IMR-90 (cell line): Measurements from ENCODE around the gene AMFR. TPM values are rescaled to one million over a fixed set of nuclear protein-coding genes. Genes with fewer than 3 reads are reported as not detected.
A peak's percentile ranks its signal among the peaks of the same experiment; 100 is the strongest.

ENCODE experiments used
- ATAC-seq: fragments of 200-7000 bp; cut with Tn5 transposase; 2 replicates; pipeline ENCODE4 v1.9.1; 2020; ENCODE audit warnings: low read depth, mild to moderate bottlenecking, moderate library complexity
- BruUV-seq: library from RNA; stranded (reverse); fragments of 400-500 nt; replicated peaks from 2 replicates; lab custom pipeline; 2021; lab: Mats Ljungman, UMichigan
- CTCF ChIA-PET: fragments of 300-600 bp; formaldehyde crosslinking; extraction: SDS; loops from one replicate; lab custom pipeline; 2021; ENCODE audit warnings: antibody characterized with exemption; lab: Yijun Ruan, JAX
- POLR2A ChIA-PET: fragments of 300-600 bp; sonication (Branson Sonifier 250); formaldehyde crosslinking; loops from one replicate; lab custom pipeline; 2022; ENCODE audit warnings: antibody characterized with exemption; ENCODE audit not compliant: unreplicated experiment; lab: Charles Lee
- DNase-seq: peaks from one replicate; pipeline ENCODE4 v3.0.0; 2013
- H2AFZ ChIP-seq: replicated peaks from 2 replicates; pipeline ENCODE3; 2013; ENCODE audit warnings: low read length, mild to moderate bottlenecking; ENCODE audit not compliant: poor library complexity
- H2AK5ac ChIP-seq: 2 replicates; pipeline ENCODE4 v1.6.1; 2013; ENCODE audit warnings: low read depth, low read length, inconsistent platforms
- H2AK9ac ChIP-seq: replicated peaks from 2 replicates; pipeline ENCODE3; 2013; ENCODE audit warnings: mild to moderate bottlenecking, low read depth, low read length, moderate library complexity; ENCODE audit not compliant: poor library complexity
- H2BK120ac ChIP-seq: 2 replicates; pipeline ENCODE4 v1.6.1; 2013; ENCODE audit warnings: low read depth, low read length, inconsistent platforms
- H2BK15ac ChIP-seq: 3 replicates; pipeline ENCODE4 v1.6.1; 2013; ENCODE audit warnings: low read depth, low read length, inconsistent platforms
- H2BK20ac ChIP-seq: 2 replicates; pipeline ENCODE4 v1.6.1; 2013; ENCODE audit warnings: low read depth, mild to moderate bottlenecking, inconsistent platforms, low read length, moderate library complexity
- H2BK5ac ChIP-seq: 2 replicates; pipeline ENCODE4 v1.6.1; 2013; ENCODE audit warnings: mild to moderate bottlenecking, low read depth, low read length, inconsistent platforms; ENCODE audit not compliant: poor library complexity, severe bottlenecking
- H3K14ac ChIP-seq: replicated peaks from 2 replicates; pipeline ENCODE4 v1.6.1; 2013; ENCODE audit warnings: low read depth, low read length, inconsistent platforms
- H3K18ac ChIP-seq: 2 replicates; pipeline ENCODE4 v1.6.1; 2013; ENCODE audit warnings: low read depth, low read length, control low read depth
- H3K23ac ChIP-seq: 2 replicates; pipeline ENCODE4 v1.6.1; 2013; ENCODE audit warnings: low read depth, low read length, inconsistent platforms
- H3K27ac ChIP-seq: 2 replicates; pipeline ENCODE4 v1.5.1; 2013; ENCODE audit warnings: mild to moderate bottlenecking, control low read depth, low read length; ENCODE audit not compliant: insufficient read depth
- H3K27me3 ChIP-seq: 2 replicates; pipeline ENCODE4 v1.6.1; 2013; ENCODE audit warnings: low read length; ENCODE audit not compliant: control insufficient read depth, insufficient read depth
- H3K36me3 ChIP-seq: 2 replicates; pipeline ENCODE4 v1.6.1; 2013; ENCODE audit warnings: low read length, mixed read lengths; ENCODE audit not compliant: control insufficient read depth, insufficient read depth
- H3K4ac ChIP-seq: 2 replicates; pipeline ENCODE4 v1.6.1; 2013; ENCODE audit warnings: low read depth, low read length, inconsistent platforms
- H3K4me1 ChIP-seq: 2 replicates; pipeline ENCODE4 v1.6.1; 2013; ENCODE audit warnings: low read length, mixed read lengths; ENCODE audit not compliant: control insufficient read depth, insufficient read depth
- H3K4me2 ChIP-seq: 2 replicates; pipeline ENCODE4 v1.6.1; 2013; ENCODE audit warnings: low read depth, mild to moderate bottlenecking, control low read depth, low read length, moderate library complexity
- H3K4me3 ChIP-seq: 2 replicates; pipeline ENCODE4 v1.5.1; 2013; ENCODE audit warnings: low read depth, mild to moderate bottlenecking, control low read depth, low read length, moderate library complexity; ENCODE audit not compliant: insufficient read depth
- H3K56ac ChIP-seq: 2 replicates; pipeline ENCODE4 v1.6.1; 2013; ENCODE audit warnings: low read length, inconsistent platforms; ENCODE audit not compliant: insufficient read depth; ENCODE audit errors: extremely low read depth
- H3K79me1 ChIP-seq, 2 experiments: 2 replicates each; pipeline ENCODE4 v1.6.1; 2013; ENCODE audit warnings: low read length in 2 of 2, inconsistent platforms in 1 of 2, low read depth in 1 of 2
- H3K9ac ChIP-seq: 2 replicates; pipeline ENCODE4 v1.6.1; 2013; ENCODE audit warnings: low read depth, low read length, control low read depth
- H3K9me1 ChIP-seq: 2 replicates; pipeline ENCODE4 v1.6.1; 2013; ENCODE audit warnings: low read length, inconsistent platforms; ENCODE audit not compliant: insufficient read depth
- H3K9me3 ChIP-seq: 2 replicates; pipeline ENCODE4 v1.6.1; 2013; ENCODE audit warnings: low read length; ENCODE audit not compliant: control insufficient read depth, insufficient read depth
- H4K20me1 ChIP-seq: 2 replicates; pipeline ENCODE4 v1.6.1; 2013; ENCODE audit warnings: low read length, inconsistent platforms; ENCODE audit not compliant: insufficient read depth
- H4K5ac ChIP-seq: 2 replicates; pipeline ENCODE4 v1.6.1; 2013; ENCODE audit warnings: mild to moderate bottlenecking, low read depth, low read length, control low read depth
- H4K8ac ChIP-seq, 2 experiments: 2 replicates each; pipeline ENCODE4 v1.6.1; 2013; ENCODE audit warnings: low read depth in 2 of 2, low read length in 2 of 2, control low read depth in 1 of 2, inconsistent platforms in 1 of 2
- H4K91ac ChIP-seq: 2 replicates; pipeline ENCODE4 v1.6.1; 2013; ENCODE audit warnings: low read depth, low read length, inconsistent platforms; ENCODE audit not compliant: insufficient read depth
- CHD1 ChIP-seq: IDR thresholded peaks from 2 replicates; pipeline ENCODE4 v1.6.1; 2012; ENCODE audit warnings: low read depth, low read length, improper control_type of control experiment
- CTCF ChIP-seq: conservative IDR thresholded peaks from 2 replicates; pipeline ENCODE4 v1.5.1; 2012; ENCODE audit warnings: mild to moderate bottlenecking, low read depth, low read length, improper control_type of control experiment
- ELK1 ChIP-seq: fragments of 150-350 bp; IDR thresholded peaks from 2 replicates; pipeline ENCODE4 v1.6.1; 2016; ENCODE audit warnings: low read depth, mild to moderate bottlenecking, low read length, moderate library complexity, borderline replicate concordance
- MAZ ChIP-seq: IDR thresholded peaks from 2 replicates; pipeline ENCODE4 v1.6.1; 2012; ENCODE audit warnings: low read depth, mild to moderate bottlenecking, low read length, improper control_type of control experiment, moderate library complexity, borderline replicate concordance
- NFE2L2 ChIP-seq: fragments of 150-350 bp; IDR thresholded peaks from 2 replicates; pipeline ENCODE4 v1.6.1; 2016; ENCODE audit warnings: low read depth, mild to moderate bottlenecking, low read length
- POLR2A ChIP-seq: IDR thresholded peaks from 2 replicates; pipeline ENCODE4 v1.6.1; 2012; ENCODE audit warnings: mild to moderate bottlenecking, low read depth, low read length
- RAD21 ChIP-seq: IDR thresholded peaks from 2 replicates; pipeline ENCODE4 v1.6.1; 2012; ENCODE audit warnings: low read length, improper control_type of control experiment
- RCOR1 ChIP-seq: IDR thresholded peaks from 2 replicates; pipeline ENCODE4 v1.6.1; 2012; ENCODE audit warnings: mild to moderate bottlenecking, low read length, improper control_type of control experiment; ENCODE audit not compliant: insufficient replicate concordance
- SMC3 ChIP-seq: fragments of 150-350 bp; IDR thresholded peaks from 2 replicates; pipeline ENCODE4 v1.6.1; 2016; ENCODE audit warnings: low read depth, mild to moderate bottlenecking, antibody characterized with exemption, low read length, moderate library complexity
- USF2 ChIP-seq: fragments of 150-350 bp; IDR thresholded peaks from 2 replicates; pipeline ENCODE4 v1.6.1; 2017; ENCODE audit warnings: mild to moderate bottlenecking, antibody characterized with exemption, low read length, low read depth
- WGBS, 2 experiments: methylation state at CpG; one replicate each; pipeline versions ENCODE4 v1.1.5 to v1.1.7; 2013; ENCODE audit warnings: missing lambda C conversion rate in 2 of 2; ENCODE audit not compliant: insufficient read length in 1 of 2; ENCODE audit errors: extremely low coverage in 2 of 2; 5-methylcytosine and 5-hydroxymethylcytosine counted together
- dilution Hi-C: fragments of 300-500 bp; cut with HindIII; formaldehyde crosslinking; loops from one replicate; pipeline ENCODE4 v1.14.3; 2018; ENCODE audit warnings: low sequenced_read_pairs; ENCODE audit not compliant: unreplicated experiment
- in situ Hi-C: fragments of 300-500 bp; cut with MboI; formaldehyde crosslinking; loops from 3 replicates; pipeline ENCODE4 v1.14.3; 2019; ENCODE audit warnings: low sequenced_read_pairs, inconsistent platforms, mixed read lengths
- intact Hi-C: fragments of 100-400 bp; cut with micrococcal nuclease; formaldehyde crosslinking; loops from 2 replicates; pipeline ENCODE4 v1.10.0; 2022
- polyA plus RNA-seq, 3 experiments: library from polyadenylated mRNA; depleted of rRNA; stranded (reverse); fragments of >200 nt; gene quantifications; 2 replicates each; pipeline ENCODE4 v1.2.3, GENCODE V29; 2012; ENCODE audit warnings: low replicate concordance in 1 of 3
- total RNA-seq: library from RNA; depleted of rRNA; stranded (reverse); fragments of >200 nt; gene quantifications from 2 replicates; pipeline ENCODE4 v1.2.3, GENCODE V29; 2012

AMFR gene
- total and polyA plus RNA-seq, 2 of the 4 experiments (the other 2 are of a cell fraction): 60.7 to 216 TPM

GRCh38 chr16:56356276-56357240 lies 68.8 kb downstream of the AMFR start:
- H2BK15ac ChIP-seq: peak overlapping the region; percentile 43; the same call in 1 of the 3 replicates
- peak overlapping the region; percentile 84 to 96 for H4K8ac ChIP-seq
- in situ Hi-C loops: loop anchor here (25.0 kb wide), 1 partner anchor 869 kb away; the partner anchor contains the start of gene MMP2
- no TSS peak for BruUV-seq
- peaks cover 0 to 8% of the 10 kb centered on the region in 2 experiments; a peak in 1 of 4 replicates for H3K79me1 ChIP-seq
- peak overlapping the region; percentile 44 for H3K14ac ChIP-seq
- TF ChIP-seq ELK1 (no peak), SMC3 (peak; percentile 70), RAD21 (peak; percentile 66), NFE2L2 (no peak), CHD1 (0 out of 2 replicates have a peak, but pooled peaks have one; percentile 59), USF2 (0 out of 2 replicates have a peak, but pooled peaks have one; percentile 6), RCOR1 (no peak), MAZ (peak; percentile 10; the same call in 1 of the 2 replicates), POLR2A (0 out of 2 replicates have a peak, but pooled peaks have one; percentile 4), CTCF (peak; percentile 87)
- H2AFZ ChIP-seq: peak overlapping the region; percentile 93
- H3K23ac ChIP-seq: peak overlapping the region; percentile 19; the same call in 1 of the 2 replicates
- no peaks in the 10 kb centered on the region for H4K20me1 ChIP-seq
- H3K27ac ChIP-seq: peak overlapping the region; percentile 93
- ATAC-seq (peak; percentile 92), DNase-seq (peak; percentile 88)
- H3K36me3 ChIP-seq: peaks cover 7% of the 10 kb centered on the region; the same call in 1 of the 2 replicates
- H3K4me2 ChIP-seq: peak overlapping the region; percentile 76
- peak overlapping the region; percentile 91 for H3K4ac ChIP-seq
- H2BK20ac ChIP-seq: 0 out of 2 replicates have a peak overlapping the region, but pooled peaks have one; percentile 36
- intact Hi-C loops: loop anchor here (1.0 to 10.0 kb wide), 4 partner anchors 24 to 412 kb away; partner anchors contain the start of genes AMFR and MT2A
- no peak overlapping the region for H2AK5ac ChIP-seq
- peak overlapping the region; percentile 87; the same call in 1 of the 2 replicates for H3K56ac ChIP-seq
- H2BK120ac ChIP-seq: peak overlapping the region; percentile 72
- peak overlapping the region; percentile 89 for H2AK9ac ChIP-seq
- ChIA-PET POLR2A (interaction anchor here (0.6 to 0.9 kb wide), 2 partner anchors 18 to 72 kb away, joined by 3 to 7 read pairs; no protein-coding TSS in a partner anchor), CTCF (interaction anchor here (0.6 to 1.7 kb wide), 9 partner anchors 10 to 141 kb away, joined by 3 to 9 read pairs (median 4); no protein-coding TSS in a partner anchor)
- H3K9me3 ChIP-seq: no peaks in the 10 kb centered on the region
- H3K4me3 ChIP-seq: peak overlapping the region; percentile 50
- H3K9me1 ChIP-seq: peaks cover 8% of the 10 kb centered on the region
- peaks cover 12% of the 10 kb centered on the region for H3K4me1 ChIP-seq
- H4K5ac ChIP-seq: peak overlapping the region; percentile 93
- H4K91ac ChIP-seq: peak overlapping the region; percentile 74
- dilution Hi-C loops: no loop called here
- peak overlapping the region; percentile 69 for H3K18ac ChIP-seq
- peak overlapping the region; percentile 58 for H3K9ac ChIP-seq
- no peaks in the 10 kb centered on the region; the same call in 1 of the 2 replicates for H3K27me3 ChIP-seq
- H2BK5ac ChIP-seq: peak overlapping the region; percentile 87
- WGBS, 2 experiments: no CpG with 5 or more reads among the region's 33 CpGs
